NCI-H187 (cell line): Measurements from ENCODE around the gene C3orf18.
A peak's percentile ranks its signal among the peaks of the same experiment; 100 is the strongest.
"Not testable (repeated sequence)": the region's sequence is repeated elsewhere in the genome, so short reads cannot be mapped to it uniquely, and the experiment has no call there.

Source experiments
- DNase-seq, 2 experiments: peaks; one replicate each; lab custom pipeline; 2025; lab: John Stamatoyannopoulos, UW

The C3orf18 gene

DNA sequence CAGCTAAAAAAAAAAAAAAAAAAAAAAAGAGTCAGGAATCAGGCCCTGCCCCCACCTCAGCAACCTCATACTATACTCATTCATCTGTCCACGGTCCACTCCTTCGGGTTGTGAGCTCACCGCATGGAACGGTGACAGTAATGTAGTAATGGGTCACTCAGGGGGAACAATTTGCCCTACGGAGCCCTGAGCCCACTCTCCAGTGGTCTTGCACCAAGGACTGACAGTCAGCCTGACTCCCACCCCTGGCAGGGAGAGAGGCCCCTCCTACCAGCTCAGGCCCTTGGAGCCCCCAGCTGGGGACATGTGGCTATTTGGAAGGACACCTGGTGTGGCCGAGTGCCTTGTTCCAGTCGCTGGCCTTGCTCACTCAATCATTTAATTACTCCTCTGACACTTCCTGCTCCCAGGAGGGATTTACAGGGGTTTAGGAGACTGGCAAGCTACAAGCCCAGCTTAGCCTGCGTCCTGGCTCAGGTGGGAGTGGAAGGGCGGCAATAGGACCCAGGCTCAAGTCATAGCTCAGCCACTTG, 44.2 kb downstream of the C3orf18 start:
- no peak for DNase-seq

DNA sequence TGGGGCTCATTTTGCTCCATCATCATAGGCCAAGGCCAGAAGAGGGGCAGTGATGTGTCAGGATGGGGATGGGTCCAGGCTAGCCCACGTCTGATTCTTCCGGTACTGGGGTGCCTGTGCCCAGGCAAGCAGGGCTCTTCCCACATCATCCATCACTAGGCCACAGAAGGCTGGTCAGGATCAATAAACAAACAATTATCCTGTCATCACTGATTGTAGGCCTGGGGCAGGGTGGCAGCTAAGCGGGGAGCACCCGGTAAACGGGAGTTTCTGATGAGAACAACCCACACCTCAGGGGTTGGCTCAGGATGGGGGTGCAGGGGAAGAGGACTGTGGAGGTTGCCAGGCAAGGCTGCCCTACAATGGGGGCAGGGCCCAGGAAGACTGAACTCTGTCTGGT, 46.0 kb downstream of the C3orf18 start:
- DNase-seq: no peak

- DNase-seq: no peak
Measured at GRCh38 chr3:50520849-50521248, 46.7 kb downstream of the C3orf18 start.

- DNase-seq: peak in 1 of 2 experiments; percentile 20
Measured at GRCh38 chr3:50519471-50520089, 48.0 kb downstream of the C3orf18 start.

GRCh38 chr3:50518436-50518835, 49.1 kb downstream of the C3orf18 start:
- DNase-seq: no peak

DNA sequence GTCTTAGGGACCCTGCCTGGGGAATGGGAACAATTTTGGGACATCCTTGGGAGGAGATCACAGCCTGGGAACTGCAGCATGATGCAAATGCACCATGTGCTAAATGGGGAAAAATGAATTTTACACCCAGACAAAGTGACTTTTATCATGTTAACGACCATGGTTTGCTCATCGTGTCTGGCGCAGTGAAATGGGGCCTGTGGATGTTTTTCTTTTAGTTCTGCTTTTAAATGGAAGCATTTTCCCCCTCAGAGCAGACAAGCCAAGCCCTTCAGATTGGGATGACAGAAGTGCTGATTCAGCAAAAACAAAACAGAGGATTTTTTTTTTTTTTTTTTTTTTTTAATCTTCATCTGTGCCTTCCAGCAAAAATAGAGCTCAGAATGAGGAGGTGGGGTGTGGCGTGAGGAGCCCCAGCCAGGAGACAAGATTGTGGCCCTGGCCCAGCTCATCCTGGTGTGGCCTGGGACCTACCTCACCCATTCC, 49.8 kb downstream of the C3orf18 start:
- no peak for DNase-seq

GRCh38 chr3:50516440-50516871, 51.1 kb downstream of the C3orf18 start:
- no peak for DNase-seq

- DNase-seq: peak; percentile 10 to 33
Measured at GRCh38 chr3:50515565-50516439, 51.7 kb downstream of the C3orf18 start.

DNA sequence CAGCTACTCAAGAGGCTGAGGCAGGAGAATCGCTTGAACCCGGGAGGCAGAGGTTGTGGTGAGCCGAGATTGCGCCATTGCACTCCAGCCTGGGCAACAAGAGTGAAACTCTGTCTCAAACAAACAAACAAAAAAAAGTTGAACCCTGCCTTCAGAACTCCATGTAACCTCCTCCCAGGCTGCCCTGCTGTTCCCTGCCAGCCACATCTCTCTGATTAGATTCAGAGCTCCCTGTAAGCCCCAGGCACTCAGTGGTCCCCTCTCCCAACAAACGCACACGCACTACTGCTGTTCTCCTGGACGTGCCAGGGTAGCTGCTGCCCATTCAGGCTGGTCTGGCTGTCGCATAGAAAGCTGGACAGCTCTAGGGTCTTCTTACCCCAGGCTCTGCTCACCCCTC, 54.6 kb downstream of the C3orf18 start:
- not testable (repeated sequence) for DNase-seq

GRCh38 chr3:50512131-50512530, 55.4 kb downstream of the C3orf18 start:
- no peak for DNase-seq

DNA sequence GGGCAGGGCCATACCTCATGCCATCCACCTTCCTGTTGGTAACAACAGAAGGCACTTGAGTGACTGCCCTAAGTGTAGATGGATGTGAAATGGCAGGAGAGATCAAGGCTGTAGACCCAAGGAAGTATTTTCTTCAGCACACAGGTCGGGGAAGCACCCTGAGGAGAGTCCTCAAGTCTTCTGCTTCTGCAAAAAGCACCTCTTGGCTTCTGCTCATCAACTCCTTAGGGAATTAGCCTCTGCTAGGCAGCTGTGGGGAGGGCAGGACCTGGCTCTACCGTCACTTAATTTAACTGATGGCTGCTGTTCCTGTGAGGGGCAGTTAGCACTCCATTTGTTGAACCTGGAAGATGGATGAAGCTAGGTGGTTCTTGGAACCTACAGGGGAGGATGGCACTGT, 57.2 kb downstream of the C3orf18 start:
- no peak for DNase-seq

GRCh38 chr3:50509715-50510114, 57.8 kb downstream of the C3orf18 start:
- DNase-seq: no peak

DNA sequence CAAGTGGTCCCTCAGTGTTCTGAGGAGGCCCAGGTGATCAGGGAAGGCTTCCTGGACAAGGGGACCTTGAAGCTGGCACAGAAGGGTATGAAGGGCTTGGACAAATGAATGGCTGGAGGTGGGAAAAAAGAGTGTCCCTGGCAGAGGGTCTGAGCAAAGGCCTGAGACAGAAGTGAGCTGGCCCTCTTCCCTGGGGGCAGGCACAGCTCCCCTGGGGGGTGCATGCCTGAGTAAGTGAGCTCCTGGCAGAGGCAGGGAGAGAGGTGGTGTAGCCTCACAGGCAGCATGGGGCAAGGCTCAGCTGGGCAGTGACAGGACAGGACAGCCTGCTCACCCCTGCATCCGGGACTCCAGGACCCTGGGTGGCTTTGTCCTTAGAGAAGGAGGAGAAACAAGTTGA, 58.7 kb downstream of the C3orf18 start:
- no peak for DNase-seq
